Fibroblast of skin of scalp (primary cell): ENCODE results near the gene MYL5.
"Not testable (repeated sequence)": the region's sequence is repeated elsewhere in the genome, so short reads cannot be mapped to it uniquely, and the experiment has no call there.

ENCODE experiments used
- DNase-seq: peaks from one replicate; pipeline ENCODE4 v3.0.0-alpha.2; 2013

The MYL5 gene

DNA sequence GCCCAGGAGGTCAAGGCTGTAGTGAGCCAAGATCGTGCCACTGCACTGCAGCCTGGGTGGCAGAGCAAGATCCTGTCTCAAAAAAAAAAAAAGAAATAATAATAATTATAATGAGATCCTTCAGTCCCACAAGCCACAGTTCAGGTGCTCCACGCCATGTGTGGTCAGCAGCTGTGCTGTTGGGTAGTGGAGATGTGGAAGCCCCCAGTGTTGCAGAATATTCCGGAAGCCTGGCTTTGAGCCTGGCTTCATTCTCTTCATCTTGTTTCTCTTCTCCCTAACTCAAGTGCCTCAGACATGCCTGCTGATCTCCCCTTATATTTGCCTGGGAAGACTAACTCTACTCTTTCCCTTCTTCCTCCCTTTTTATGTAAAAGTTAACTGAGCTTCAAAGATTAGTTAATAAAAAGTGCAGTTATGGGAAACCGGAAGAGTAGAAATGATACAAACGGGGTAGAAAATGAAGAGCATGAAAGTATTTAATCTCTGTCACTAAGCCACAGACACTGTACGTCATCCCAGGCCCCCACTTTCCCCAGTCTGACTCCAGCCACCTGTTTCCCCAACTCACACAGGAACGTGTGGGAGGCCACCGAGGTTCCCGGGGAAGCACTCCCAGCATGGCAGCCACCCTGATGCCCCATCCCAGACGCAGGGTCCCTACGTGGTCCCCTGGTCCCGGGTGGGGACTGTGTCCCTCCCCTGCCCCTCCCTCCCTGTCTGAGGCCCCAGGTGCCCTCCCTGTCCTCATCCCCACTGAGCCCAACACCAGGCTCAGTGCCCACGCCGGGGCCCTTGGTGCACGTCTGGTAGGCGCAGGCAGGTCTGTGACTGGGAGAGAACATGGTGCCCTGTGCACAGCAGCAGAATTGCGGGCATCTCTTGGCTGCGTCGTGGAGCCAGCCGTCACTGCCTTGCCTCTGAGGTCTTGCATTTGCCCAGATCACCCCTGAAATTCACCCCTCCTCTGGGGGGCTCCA lies 55.3 kb downstream of the MYL5 start:
- DNase-seq: no peak

DNA sequence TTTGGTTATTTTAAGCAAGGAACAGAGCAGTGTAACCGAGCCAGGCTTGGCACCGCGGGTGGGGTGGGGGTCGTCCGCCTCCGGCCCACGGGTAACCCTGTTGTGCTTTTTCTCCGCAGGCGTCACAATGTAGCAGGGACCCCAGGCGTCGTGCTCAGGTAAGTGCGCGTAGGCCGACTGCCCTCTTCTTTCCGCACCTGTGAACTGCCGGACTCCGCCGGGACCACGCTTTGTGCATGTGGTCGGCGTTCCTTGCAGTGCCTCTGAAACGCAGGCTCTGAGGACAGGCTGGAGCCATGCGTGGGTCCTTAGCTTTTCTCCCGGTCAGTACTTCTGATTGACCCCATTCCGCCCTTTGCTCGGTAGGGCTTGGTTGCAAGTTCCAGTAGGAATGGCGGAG lies 56.2 kb downstream of the MYL5 start:
- no peak for DNase-seq

- not testable (repeated sequence) for DNase-seq
These were observed 56.9 kb downstream of the MYL5 start for GRCh38 chr4:730946-731904.
